A549 (cell line): ENCODE results near the gene TSR1. TPM values are rescaled to one million over a fixed set of nuclear protein-coding genes. Genes with fewer than 3 reads are reported as not detected.

Source experiments
- ATAC-seq, 2 experiments: fragments of 200-7000 bp in 1 of 2; fragments of >200 bp in 1 of 2; cut with Nextera tagmentation in 1 of 2; cut with Tn5 transposase in 1 of 2; 3 replicates each; pipeline versions ENCODE4 v1.8.0 to v1.9.1; 2018 to 2020; ENCODE audit warnings: mild to moderate bottlenecking in 1 of 2, moderate library complexity in 1 of 2
- CTCF ChIA-PET: fragments of 300-600 bp; sonication (Branson Sonifier 250); formaldehyde crosslinking; extraction: SDS; loops from one replicate; lab custom pipeline; 2021; ENCODE audit warnings: antibody characterized with exemption, inconsistent platforms; lab: Yijun Ruan, JAX
- POLR2A ChIA-PET: fragments of 350-600 bp; formaldehyde crosslinking; extraction: SDS; loops from one replicate; lab custom pipeline; 2021; ENCODE audit warnings: antibody characterized with exemption, inconsistent platforms; lab: Yijun Ruan, JAX
- DNase-seq, 2 experiments: peaks; one replicate each; pipeline versions ENCODE4 v3.0.0 to v3.0.0-alpha.2; 2011 to 2016; ENCODE audit warnings: low read depth in 1 of 2, low spot score in 1 of 2
- FAIRE-seq: peaks from 2 replicates; lab custom pipeline; 2011; peaks lifted over from hg19 to GRCh38; lab: Jason Lieb, UNC
- H3K27ac ChIP-seq, 2 experiments: fragments of >200 bp; sonication (Bioruptor Twin); formaldehyde crosslinking; 3 replicates each; pipeline ENCODE4 v1.5.1; 2016 to 2017
- H3K4me1 ChIP-seq: fragments of >200 bp; sonication (Bioruptor Twin); formaldehyde crosslinking; 3 replicates; pipeline ENCODE4 v1.6.1; 2016
- H3K4me2 ChIP-seq: fragments of >200 bp; sonication (Bioruptor Twin); formaldehyde crosslinking; 3 replicates; pipeline ENCODE4 v1.6.1; 2016
- H3K4me3 ChIP-seq: fragments of >200 bp; sonication (Bioruptor Twin); formaldehyde crosslinking; 3 replicates; pipeline ENCODE4 v1.5.1; 2016
- H3K9me3 ChIP-seq: fragments of >200 bp; sonication (Bioruptor Twin); formaldehyde crosslinking; 3 replicates; pipeline ENCODE4 v1.6.1; 2016
- CBX2 ChIP-seq: fragments of 200-600 bp; sonication (generic); IDR thresholded peaks from 2 replicates; pipeline ENCODE4 v1.6.1; 2016; ENCODE audit warnings: low read depth, mild to moderate bottlenecking, borderline replicate concordance
- CHD4 ChIP-seq: fragments of 200-600 bp; sonication (generic); IDR thresholded peaks from 2 replicates; pipeline ENCODE4 v1.6.1; 2016; ENCODE audit warnings: antibody characterized with exemption, mild to moderate bottlenecking, borderline replicate concordance
- EHMT2 ChIP-seq: fragments of 200-600 bp; sonication (generic); IDR thresholded peaks from 2 replicates; pipeline ENCODE4 v1.6.1; 2016; ENCODE audit warnings: antibody characterized with exemption, low read depth, mild to moderate bottlenecking, moderate library complexity
- ESRRA ChIP-seq: fragments of 150-350 bp; IDR thresholded peaks from 2 replicates; pipeline ENCODE4 v1.6.1; 2014; ENCODE audit warnings: mild to moderate bottlenecking, low read length, borderline replicate concordance
- FOSB ChIP-seq: fragments of 250-450 bp; sonication (Bioruptor Pico); IDR thresholded peaks from 2 replicates; pipeline ENCODE4 v1.5.0; 2020; ENCODE audit warnings: mild to moderate bottlenecking, moderate library complexity
- FOSL2 ChIP-seq, 2 experiments: fragments of 450-650 bp in 1 of 2; fragments of >200 bp in 1 of 2; sonication (Bioruptor Twin) in 1 of 2; formaldehyde crosslinking; IDR thresholded peaks; 2 replicates each; pipeline versions ENCODE4 v1.5.0 to v1.6.1; 2016 to 2020; ENCODE audit warnings: mild to moderate bottlenecking in 1 of 2, moderate library complexity in 1 of 2
- FOXS1 ChIP-seq: fragments of 250-450 bp; sonication (Bioruptor Pico); IDR thresholded peaks from 2 replicates; pipeline ENCODE4 v1.5.0; 2020; ENCODE audit warnings: mild to moderate bottlenecking, moderate library complexity
- HDAC2 ChIP-seq: fragments of 200-600 bp; sonication (generic); IDR thresholded peaks from 2 replicates; pipeline ENCODE4 v1.6.1; 2016
- JUN ChIP-seq, 2 experiments: fragments of >200 bp; sonication (Bioruptor Twin); formaldehyde crosslinking; IDR thresholded peaks; 2 replicates in 1 of 2; 3 replicates in 1 of 2; pipeline ENCODE4 v1.6.1; 2016 to 2017
- JUNB ChIP-seq: fragments of >200 bp; sonication (Bioruptor Twin); formaldehyde crosslinking; IDR thresholded peaks from 2 replicates; pipeline ENCODE4 v1.6.1; 2016
- MAFK ChIP-seq: fragments of 450-650 bp; IDR thresholded peaks from 2 replicates; pipeline ENCODE4 v1.6.1; 2014; ENCODE audit not compliant: partially characterized antibody
- MAZ ChIP-seq: fragments of 150-350 bp; IDR thresholded peaks from 2 replicates; pipeline ENCODE4 v1.6.1; 2014; ENCODE audit warnings: antibody characterized with exemption, low read depth, low read length, borderline replicate concordance
- NFE2L2 ChIP-seq: fragments of 150-350 bp; conservative IDR thresholded peaks from 2 replicates; pipeline ENCODE4 v1.6.1; 2014; ENCODE audit warnings: low read length
- PBX3 ChIP-seq: IDR thresholded peaks from 2 replicates; pipeline ENCODE4 v1.6.1; 2012
- POLR2A ChIP-seq: IDR thresholded peaks from 2 replicates; pipeline ENCODE4 v1.6.1; 2012; ENCODE audit warnings: mild to moderate bottlenecking, low read length
- RARB ChIP-seq: fragments of 250-450 bp; sonication (Bioruptor Pico); IDR thresholded peaks from 2 replicates; pipeline ENCODE4 v1.8.0; 2021; ENCODE audit warnings: mild to moderate bottlenecking, moderate library complexity
- RCOR1 ChIP-seq: fragments of 150-350 bp; IDR thresholded peaks from 2 replicates; pipeline ENCODE4 v1.6.1; 2014; ENCODE audit warnings: antibody characterized with exemption, low read length, low read depth
- TFCP2L1 ChIP-seq: fragments of 250-450 bp; sonication (Bioruptor Pico); IDR thresholded peaks from 2 replicates; pipeline ENCODE4 v1.5.0; 2021; ENCODE audit warnings: mild to moderate bottlenecking
- TP53 ChIP-seq: fragments of 250-450 bp; sonication (Bioruptor Pico); IDR thresholded peaks from 2 replicates; pipeline ENCODE4 v1.5.0; 2021; ENCODE audit warnings: mild to moderate bottlenecking, moderate library complexity
- USF2 ChIP-seq: fragments of 450-650 bp; IDR thresholded peaks from 2 replicates; pipeline ENCODE4 v1.6.1; 2014; ENCODE audit warnings: antibody characterized with exemption
- ZFP36 ChIP-seq: fragments of 450-650 bp; IDR thresholded peaks from 2 replicates; pipeline ENCODE4 v1.6.1; 2014; ENCODE audit warnings: borderline replicate concordance; ENCODE audit not compliant: partially characterized antibody
- WGBS: methylation state at CpG from one replicate; pipeline ENCODE4 v1.1.6; 2017; ENCODE audit errors: missing lambda C conversion rate; 5-methylcytosine and 5-hydroxymethylcytosine counted together
- polyA plus RNA-seq, 4 experiments: library from polyadenylated mRNA; depleted of rRNA in 3 of 4; stranded (reverse); fragments of >200 nt; fragmentation: RNase III in 1 of 4; extraction: RNeasy Plus Mini Kit Qiagen cat#74134 plus additional on column Dnase treatment in 1 of 4; gene quantifications; 2 replicates in 3 of 4; 3 replicates in 1 of 4; pipeline ENCODE4 v1.2.3, GENCODE V29; 2011 to 2017
- TF ChIP-seq, protein P1 (sequence below): fragments of 150-350 bp; IDR thresholded peaks from 2 replicates; pipeline ENCODE4 v1.6.1; 2014; ENCODE audit warnings: low read depth, mild to moderate bottlenecking, low read length

The TSR1 gene
- polyA plus RNA-seq, 2 of the 4 experiments (the other 2 are of a cell fraction): 38.3 to 84.1 TPM

DNA sequence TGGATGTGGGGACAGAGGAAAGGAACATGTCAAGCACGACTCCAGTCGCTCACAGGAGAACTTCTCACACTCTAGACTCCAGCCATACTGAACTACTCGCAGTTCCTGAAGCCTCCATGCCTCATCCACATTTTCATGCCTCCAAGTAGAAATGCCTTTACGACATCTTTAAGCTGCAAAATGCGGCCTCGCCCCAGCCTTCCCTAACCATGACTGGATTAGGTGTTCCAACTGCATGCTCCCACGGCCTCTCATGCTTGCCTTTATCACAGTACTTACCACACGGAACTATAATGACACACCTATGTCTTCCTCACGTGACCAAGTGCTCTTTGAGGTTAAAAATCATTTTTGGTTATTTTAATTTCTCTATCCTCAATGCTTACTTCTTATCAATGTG is 56.5 kb downstream of the TSR1 start (continued):
- TF ChIP-seq MAZ: no peak

DNA sequence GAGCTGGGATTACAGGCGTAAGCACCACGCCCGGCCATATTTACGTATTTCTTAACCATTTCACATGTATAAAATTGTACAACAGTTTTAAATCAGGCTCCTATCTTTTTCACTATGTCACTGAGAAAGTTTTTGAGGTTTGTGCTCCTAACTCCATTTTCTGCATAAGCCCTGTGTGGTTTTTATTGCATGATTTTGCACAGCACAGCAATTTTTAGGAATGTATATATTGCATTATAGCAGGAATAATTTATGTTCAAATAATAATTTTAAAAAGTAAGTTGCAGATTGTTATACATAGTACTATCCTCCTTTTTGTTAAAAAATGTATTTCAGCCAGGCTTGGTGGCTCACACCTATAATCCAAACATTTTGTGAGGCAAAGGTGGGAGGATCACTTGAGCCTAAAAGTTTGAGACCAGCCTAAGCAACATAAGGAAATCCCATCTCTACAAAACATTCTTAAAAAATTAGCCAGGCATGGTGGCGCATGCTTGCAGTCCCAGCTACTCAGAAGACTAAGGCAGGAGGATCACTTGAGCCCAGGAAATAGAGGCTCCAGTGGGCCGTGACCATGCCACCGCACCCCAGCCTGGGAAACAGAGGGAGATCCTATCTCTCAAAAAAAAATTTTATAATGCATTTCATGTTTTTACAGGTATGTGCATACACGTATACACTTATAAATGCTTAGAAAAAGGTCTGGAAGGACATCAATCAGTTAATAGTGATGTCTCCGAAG is 58.7 kb downstream of the TSR1 start:
- ATAC-seq (no peak), FAIRE-seq (no peak), DNase-seq (no peak)
- Histone ChIP-seq H3K9me3 (no peaks in the 10 kb centered on the region), H3K4me1 (no peaks in the 10 kb centered on the region), H3K4me3 (no peak overlapping the region), H3K27ac (no peak overlapping the region), H3K4me2 (no peak overlapping the region)
- TF ChIP-seq TP53 (CRISPR knock-in tag) (no peak), MAFK (peak; percentile 80), ZFP36 (no peak), FOXS1 (CRISPR knock-in tag) (no peak), FOSL2 (IDR thresholded peaks at IDR 0.05) (no peak), FOSL2 (CRISPR knock-in tag; IDR thresholded peaks at IDR 0.05) (no peak), EHMT2 (no peak), POLR2A (no peak)
- TF ChIP-seq, protein P1, sequence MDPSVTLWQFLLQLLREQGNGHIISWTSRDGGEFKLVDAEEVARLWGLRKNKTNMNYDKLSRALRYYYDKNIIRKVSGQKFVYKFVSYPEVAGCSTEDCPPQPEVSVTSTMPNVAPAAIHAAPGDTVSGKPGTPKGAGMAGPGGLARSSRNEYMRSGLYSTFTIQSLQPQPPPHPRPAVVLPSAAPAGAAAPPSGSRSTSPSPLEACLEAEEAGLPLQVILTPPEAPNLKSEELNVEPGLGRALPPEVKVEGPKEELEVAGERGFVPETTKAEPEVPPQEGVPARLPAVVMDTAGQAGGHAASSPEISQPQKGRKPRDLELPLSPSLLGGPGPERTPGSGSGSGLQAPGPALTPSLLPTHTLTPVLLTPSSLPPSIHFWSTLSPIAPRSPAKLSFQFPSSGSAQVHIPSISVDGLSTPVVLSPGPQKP: no peak
- ChIA-PET CTCF (interaction anchor here (0.6 to 15.2 kb wide), 5 partner anchors 9 to 457 kb away, joined by 3 to 201 read pairs (median 4); partner anchors contain the start of gene HIC1), POLR2A (no interaction called here)
- WGBS: 96% methylated on average over 9 of the region's 9 CpGs

DNA sequence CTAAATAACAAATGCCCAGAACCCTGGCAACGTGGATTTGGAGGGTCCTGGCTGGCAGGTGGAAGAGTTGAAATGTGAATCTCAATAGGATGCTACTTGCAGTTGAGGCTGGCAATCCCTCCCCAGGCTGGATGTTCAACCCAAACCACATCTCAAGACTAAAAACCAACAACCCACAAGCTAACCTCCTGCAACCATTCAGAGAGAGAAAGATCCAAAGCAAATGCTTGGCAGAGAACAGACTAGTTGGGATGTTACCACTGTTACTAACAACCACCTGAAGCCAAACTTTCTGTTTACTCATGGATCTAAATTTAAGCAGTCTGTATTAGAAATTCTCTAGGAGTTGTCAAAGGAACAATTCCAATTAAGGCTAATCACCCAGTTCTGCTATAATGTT is 60.5 kb downstream of the TSR1 start:
- FAIRE-seq: no peak
- H3K27ac ChIP-seq: no peak overlapping the region
- ATAC-seq: no peak
- CTCF ChIA-PET: interaction anchor here (1.0 to 2.0 kb wide), 4 partner anchors 9 to 221 kb away, joined by 3 to 10 read pairs (median 6); partner anchors contain the start of gene HIC1
- H3K4me2 ChIP-seq: no peak overlapping the region
- no peak overlapping the region for H3K4me3 ChIP-seq
- WGBS: 96% methylated on average over 1 of the region's 1 CpG
- H3K9me3 ChIP-seq: no peaks in the 10 kb centered on the region
- no peaks in the 10 kb centered on the region for H3K4me1 ChIP-seq
- DNase-seq: no peak
- TF ChIP-seq CBX2: no peak
- TF ChIP-seq FOSB (CRISPR knock-in tag): no peak
- no peak for TF ChIP-seq TFCP2L1 (CRISPR knock-in tag)
- TF ChIP-seq ESRRA: no peak
- POLR2A ChIA-PET: no interaction called here

DNA sequence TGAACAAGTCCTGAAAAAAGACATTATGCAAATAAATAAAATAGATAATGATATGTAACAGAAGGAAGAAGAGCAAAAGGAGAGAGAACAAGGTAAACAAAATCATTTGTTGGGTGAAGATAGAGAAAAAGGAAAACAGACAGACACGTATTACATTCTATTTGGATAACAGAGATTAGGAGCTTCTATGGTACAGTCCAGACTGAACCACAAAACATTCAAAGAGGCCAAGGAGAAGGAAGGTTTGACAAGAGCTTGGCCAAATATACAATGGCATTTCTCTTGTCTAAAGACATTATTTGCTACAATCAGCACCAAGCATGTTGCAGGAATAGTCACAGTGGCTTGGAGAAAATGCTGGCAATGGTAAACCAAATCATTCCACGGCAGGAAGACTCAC is 61.8 kb downstream of the TSR1 start:
- 93% methylated on average over 1 of the region's 2 CpGs for WGBS
- Histone ChIP-seq H3K4me3 (no peak overlapping the region), H3K27ac (no peak overlapping the region), H3K4me2 (no peak overlapping the region), H3K4me1 (no peaks in the 10 kb centered on the region), H3K9me3 (no peaks in the 10 kb centered on the region)
- ATAC-seq: no peak
- CTCF ChIA-PET: interaction anchor here (0.8 kb wide), 1 partner anchor 11 kb away, joined by 3 read pairs; no protein-coding TSS in a partner anchor
- TF ChIP-seq, protein P1: no peak
- no peak for TF ChIP-seq JUNB
- TF ChIP-seq CHD4: no peak
- TF ChIP-seq NFE2L2: no peak
- no peak for TF ChIP-seq FOXS1 (CRISPR knock-in tag)
- TF ChIP-seq EHMT2: no peak
- no peak for TF ChIP-seq RARB (CRISPR knock-in tag)
- TF ChIP-seq MAFK: no peak
- no peak for TF ChIP-seq USF2
- TF ChIP-seq POLR2A: no peak
- TF ChIP-seq RCOR1: no peak
- no peak for TF ChIP-seq JUN (IDR thresholded peaks at IDR 0.05)
- no peak for TF ChIP-seq FOSB (CRISPR knock-in tag)
- TF ChIP-seq HDAC2: no peak
- no peak for TF ChIP-seq MAZ
- no peak for TF ChIP-seq PBX3
- peak; percentile 67 for FAIRE-seq
- no peak for DNase-seq
- POLR2A ChIA-PET: no interaction called here
